ENCODE results near the gene GPATCH2L.

GPATCH2L gene

DNA sequence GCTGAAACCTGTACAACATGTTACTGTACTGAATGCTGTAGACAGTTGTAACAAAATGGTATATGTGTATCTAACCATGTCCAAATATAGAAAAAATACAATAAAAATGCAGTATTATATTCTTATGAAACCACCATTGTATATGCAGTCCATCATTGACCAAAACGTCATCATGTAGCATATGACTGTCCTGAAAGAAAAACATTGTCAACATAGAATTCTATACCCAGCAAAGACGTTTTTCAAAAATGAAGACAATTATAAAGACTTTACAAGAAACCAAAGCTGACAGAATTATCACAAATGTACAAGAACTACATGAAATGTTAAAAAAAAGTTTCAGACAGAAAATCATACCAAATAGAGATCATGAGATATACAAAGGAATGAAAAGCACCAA lies 8.1 kb upstream of the GPATCH2L start:
- TF ChIP-seq EZH2 (optimal IDR thresholded peaks at IDR 0.05; ENCODE audit: low read depth, low read length) (no peak), CTCF (IDR thresholded peaks at IDR 0.05; ENCODE audit: low read length) (no peak), EZH2phosphoT487 (IDR thresholded peaks at IDR 0.05; ENCODE audit: low read length) (no peak)
- no peak overlapping the region for H3K27ac ChIP-seq (ENCODE audit: low read length)
- no peaks in the 10 kb centered on the region for H3K4me1 ChIP-seq (ENCODE audit: low read length)
- no peak overlapping the region for H3K4me3 ChIP-seq (ENCODE audit: low read length)
- DNase-seq: no peak
- H2AFZ ChIP-seq (ENCODE audit: low read length): no peak overlapping the region
- H3K4me2 ChIP-seq (ENCODE audit: low read depth, low read length): no peak overlapping the region
- H3K36me3 ChIP-seq (replicated peaks; ENCODE audit: insufficient read depth, low read length): no peaks in the 10 kb centered on the region
- H3K27me3 ChIP-seq (replicated peaks; ENCODE audit: insufficient read depth, low read length): no peaks in the 10 kb centered on the region
- no peak overlapping the region for H3K9ac ChIP-seq (ENCODE audit: low read length)
- H3K9me3 ChIP-seq (replicated peaks; ENCODE audit: insufficient read depth, low read length): no peaks in the 10 kb centered on the region
- no peaks in the 10 kb centered on the region for H3K9me2 ChIP-seq (replicated peaks; ENCODE audit: insufficient read depth, low read length)
- H4K20me1 ChIP-seq (ENCODE audit: insufficient read depth, low read length): no peaks in the 10 kb centered on the region
- no peaks in the 10 kb centered on the region for H3F3A ChIP-seq (ENCODE audit: insufficient read depth, low read length)
- H3K79me2 ChIP-seq (ENCODE audit: low read length): no peaks in the 10 kb centered on the region

- Histone ChIP-seq H3K9me3 (replicated peaks; ENCODE audit: insufficient read depth, low read length) (no peaks in the 10 kb centered on the region), H3K4me1 (ENCODE audit: low read length) (no peaks in the 10 kb centered on the region), H3K27ac (ENCODE audit: low read length) (no peak overlapping the region), H3K79me2 (ENCODE audit: low read length) (peaks cover 2% of the 10 kb centered on the region; the same call in 1 of the 2 replicates), H3K4me2 (ENCODE audit: low read depth, low read length) (no peak overlapping the region), H4K20me1 (ENCODE audit: insufficient read depth, low read length) (no peaks in the 10 kb centered on the region), H3K36me3 (replicated peaks; ENCODE audit: insufficient read depth, low read length) (no peaks in the 10 kb centered on the region), H2AFZ (ENCODE audit: low read length) (no peak overlapping the region), H3K9ac (ENCODE audit: low read length) (no peak overlapping the region), H3F3A (ENCODE audit: insufficient read depth, low read length) (no peaks in the 10 kb centered on the region), H3K4me3 (ENCODE audit: low read length) (no peak overlapping the region), H3K9me2 (replicated peaks; ENCODE audit: insufficient read depth, low read length) (no peaks in the 10 kb centered on the region), H3K27me3 (replicated peaks; ENCODE audit: insufficient read depth, low read length) (no peaks in the 10 kb centered on the region)
- no peak for TF ChIP-seq EZH2phosphoT487 (IDR thresholded peaks at IDR 0.05; ENCODE audit: low read length)
- TF ChIP-seq CTCF (IDR thresholded peaks at IDR 0.05; ENCODE audit: low read length): no peak
- no peak for TF ChIP-seq EZH2 (optimal IDR thresholded peaks at IDR 0.05; ENCODE audit: low read depth, low read length)
- DNase-seq: no peak
These were observed 4.7 kb upstream of the GPATCH2L start for GRCh38 chr14:76146976-76147375.

- no peak overlapping the region for H2AFZ ChIP-seq (ENCODE audit: low read length)
- H3K27me3 ChIP-seq (replicated peaks; ENCODE audit: insufficient read depth, low read length): no peaks in the 10 kb centered on the region
- H3K36me3 ChIP-seq (replicated peaks; ENCODE audit: insufficient read depth, low read length): no peaks in the 10 kb centered on the region
- no peak overlapping the region for H3K9ac ChIP-seq (ENCODE audit: low read length)
- TF ChIP-seq CTCF (IDR thresholded peaks at IDR 0.05; ENCODE audit: low read length): no peak
- no peaks in the 10 kb centered on the region for H3K9me2 ChIP-seq (replicated peaks; ENCODE audit: insufficient read depth, low read length)
- H3K79me2 ChIP-seq (ENCODE audit: low read length): peaks cover 24% of the 10 kb centered on the region
- no peak overlapping the region for H3K27ac ChIP-seq (ENCODE audit: low read length)
- no peaks in the 10 kb centered on the region for H3K9me3 ChIP-seq (replicated peaks; ENCODE audit: insufficient read depth, low read length)
- H3K4me3 ChIP-seq (ENCODE audit: low read length): no peak overlapping the region
- DNase-seq: no peak
- 0 out of 2 replicates have a peak, but pooled peaks cover 3% of the 10 kb centered on the region for H3F3A ChIP-seq (ENCODE audit: insufficient read depth, low read length)
- no peak overlapping the region for H3K4me2 ChIP-seq (ENCODE audit: low read depth, low read length)
- H3K4me1 ChIP-seq (ENCODE audit: low read length): no peaks in the 10 kb centered on the region
- H4K20me1 ChIP-seq (ENCODE audit: insufficient read depth, low read length): no peaks in the 10 kb centered on the region
These were observed 2.5 kb upstream of the GPATCH2L start for GRCh38 chr14:76149196-76149595.
